Measurements from ENCODE around the gene PBX1.
"Not testable (repeated sequence)": the region's sequence is repeated elsewhere in the genome, so short reads cannot be mapped to it uniquely, and the experiment has no call there.

DNA sequence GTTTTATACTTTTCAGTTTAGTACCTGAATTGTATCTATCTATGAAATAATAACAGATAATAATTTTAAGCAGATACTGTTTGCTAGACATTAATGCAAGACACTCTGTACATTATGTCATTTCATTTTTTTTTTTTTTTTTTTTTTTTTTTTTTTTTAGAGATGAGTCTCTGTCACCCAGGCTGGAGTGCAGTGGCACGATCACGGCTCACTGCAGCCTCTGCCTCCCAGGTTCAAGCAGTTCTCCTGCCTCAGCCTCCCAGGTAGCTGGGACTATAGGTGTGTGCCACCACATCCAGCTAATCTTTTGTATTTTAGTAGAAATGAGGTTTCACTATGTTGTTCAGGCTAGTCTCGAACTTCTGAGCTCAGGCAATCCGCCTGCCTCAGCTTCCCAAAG lies 44.8 kb downstream of the PBX1 start:
- TF ChIP-seq CTCF (conservative IDR thresholded peaks at IDR 0.05; ENCODE audit: low read depth, low read length); EZH2phosphoT487 (IDR thresholded peaks at IDR 0.05; ENCODE audit: borderline replicate concordance, low read length); EZH2 (IDR thresholded peaks at IDR 0.05; ENCODE audit: low read length, unreplicated experiment): not testable (repeated sequence)
